ENCODE data around the gene MED13L.

Gene MED13L

DNA sequence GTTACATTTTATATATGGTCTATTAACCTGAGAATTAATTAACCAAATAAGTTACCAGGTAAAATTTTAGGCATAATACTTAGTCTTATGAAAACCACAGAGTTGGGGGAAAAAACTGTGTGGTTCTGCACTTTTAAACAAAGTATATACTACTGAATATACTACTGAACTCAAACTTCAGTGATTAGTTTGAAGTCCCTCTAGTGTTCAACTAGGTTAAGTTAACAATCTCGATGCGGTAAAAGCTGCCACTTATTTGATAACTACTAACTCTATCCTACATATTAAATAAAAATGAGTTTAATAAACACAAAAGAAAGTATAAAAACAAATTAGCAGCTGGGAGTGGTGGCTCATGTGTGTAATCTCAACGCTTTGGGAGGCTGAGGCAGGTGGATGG is 56.7 kb downstream of the MED13L start:
- TF ChIP-seq, protein P1, sequence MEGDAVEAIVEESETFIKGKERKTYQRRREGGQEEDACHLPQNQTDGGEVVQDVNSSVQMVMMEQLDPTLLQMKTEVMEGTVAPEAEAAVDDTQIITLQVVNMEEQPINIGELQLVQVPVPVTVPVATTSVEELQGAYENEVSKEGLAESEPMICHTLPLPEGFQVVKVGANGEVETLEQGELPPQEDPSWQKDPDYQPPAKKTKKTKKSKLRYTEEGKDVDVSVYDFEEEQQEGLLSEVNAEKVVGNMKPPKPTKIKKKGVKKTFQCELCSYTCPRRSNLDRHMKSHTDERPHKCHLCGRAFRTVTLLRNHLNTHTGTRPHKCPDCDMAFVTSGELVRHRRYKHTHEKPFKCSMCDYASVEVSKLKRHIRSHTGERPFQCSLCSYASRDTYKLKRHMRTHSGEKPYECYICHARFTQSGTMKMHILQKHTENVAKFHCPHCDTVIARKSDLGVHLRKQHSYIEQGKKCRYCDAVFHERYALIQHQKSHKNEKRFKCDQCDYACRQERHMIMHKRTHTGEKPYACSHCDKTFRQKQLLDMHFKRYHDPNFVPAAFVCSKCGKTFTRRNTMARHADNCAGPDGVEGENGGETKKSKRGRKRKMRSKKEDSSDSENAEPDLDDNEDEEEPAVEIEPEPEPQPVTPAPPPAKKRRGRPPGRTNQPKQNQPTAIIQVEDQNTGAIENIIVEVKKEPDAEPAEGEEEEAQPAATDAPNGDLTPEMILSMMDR (IDR thresholded peaks at IDR 0.05), result no peak
- TF ChIP-seq ZFX (IDR thresholded peaks at IDR 0.05; ENCODE audit: borderline replicate concordance), result no peak
- H3K27ac ChIP-seq, result no peak overlapping the region

DNA sequence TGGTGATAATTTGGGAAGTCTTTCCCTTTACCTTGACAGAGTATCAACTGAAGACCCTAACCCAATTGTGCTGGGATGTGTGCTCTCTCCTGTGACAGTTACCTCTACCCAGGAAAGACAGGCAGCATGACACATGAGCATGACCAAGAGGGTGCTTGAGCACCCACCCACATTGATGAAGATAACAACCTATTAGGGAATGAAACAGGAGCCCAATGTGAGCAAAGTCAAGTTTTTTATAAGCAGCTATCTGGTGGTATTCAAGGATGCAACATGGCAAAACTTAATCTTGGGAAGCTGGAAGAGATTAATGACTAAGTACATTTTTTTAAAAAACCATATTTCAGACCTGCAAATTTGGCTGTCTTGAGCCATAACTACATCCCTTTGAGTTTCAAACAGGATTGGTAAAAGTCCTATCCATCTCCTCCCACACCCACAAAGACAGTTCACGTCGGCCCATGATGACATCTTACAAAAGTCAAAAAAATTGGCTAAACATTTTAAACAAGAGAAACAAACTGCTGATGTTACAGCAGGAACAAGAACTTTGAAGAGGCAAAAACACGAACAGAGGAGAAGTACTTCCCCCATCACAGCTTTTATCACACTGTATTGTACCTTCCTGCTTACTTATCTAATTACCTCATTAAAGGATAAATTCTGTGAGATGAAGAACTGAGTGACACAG is 60.3 kb downstream of the MED13L start:
- no peak overlapping the region for H3K27ac ChIP-seq
- no peak for TF ChIP-seq ZFX (IDR thresholded peaks at IDR 0.05; ENCODE audit: borderline replicate concordance)
- TF ChIP-seq, protein P1 (IDR thresholded peaks at IDR 0.05), result no peak

DNA sequence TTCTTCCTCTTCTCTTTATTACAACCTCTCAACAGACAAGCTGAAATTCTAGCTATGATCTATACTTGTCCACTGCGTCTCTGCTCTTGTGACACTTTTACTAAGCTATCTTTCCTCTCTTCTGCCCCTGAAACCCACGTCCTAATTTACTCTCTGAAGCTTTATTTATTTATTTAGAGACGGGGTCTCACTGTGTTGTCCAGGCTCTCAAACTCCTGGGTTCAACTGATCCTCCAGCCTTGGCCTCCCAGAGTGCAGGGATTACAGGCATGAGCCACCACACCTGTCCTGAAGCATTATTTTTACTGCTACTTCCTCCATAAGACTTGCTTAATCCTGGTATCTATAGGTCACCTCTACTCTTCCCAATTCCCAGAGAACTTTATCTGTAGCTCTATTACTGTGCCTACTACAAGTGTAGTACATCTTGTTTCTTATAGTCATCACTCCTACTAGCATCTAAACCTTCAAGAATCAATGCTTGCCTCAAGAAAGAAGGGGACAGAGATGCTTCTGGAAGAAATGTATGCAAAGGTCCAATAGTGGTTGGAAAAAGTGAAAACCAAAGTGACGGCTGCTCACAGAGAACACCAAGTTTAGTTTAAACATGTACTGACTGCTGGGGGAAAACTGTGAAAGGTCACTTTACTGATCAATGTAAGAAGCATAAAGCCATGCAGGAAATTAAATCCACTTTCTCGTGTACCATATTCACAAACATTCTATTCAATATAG is 61.3 kb downstream of the MED13L start:
- TF ChIP-seq, protein P1 (IDR thresholded peaks at IDR 0.05), result no peak
- TF ChIP-seq ZFX (IDR thresholded peaks at IDR 0.05; ENCODE audit: borderline replicate concordance), result no peak
- H3K27ac ChIP-seq, result no peak overlapping the region

DNA sequence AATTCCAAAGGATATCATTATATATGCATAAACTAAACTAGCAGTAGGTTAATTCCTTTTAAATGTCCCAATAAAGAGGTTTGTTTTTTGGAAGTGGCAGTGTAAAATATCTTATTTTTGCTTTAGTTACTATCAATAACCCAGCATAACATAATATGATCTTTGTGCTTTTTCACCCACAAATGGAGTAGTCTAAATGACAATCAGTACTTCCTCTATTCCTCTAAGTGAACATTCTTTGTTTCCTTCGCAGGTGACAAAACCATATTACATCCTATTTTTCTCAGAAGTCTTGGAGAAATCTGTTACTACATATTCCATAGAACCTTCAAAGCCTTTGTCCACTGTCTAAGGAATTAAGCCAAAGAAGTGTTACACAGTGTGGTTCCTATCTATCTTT is 62.5 kb downstream of the MED13L start:
- H3K27ac ChIP-seq, result no peak overlapping the region
- no peak for TF ChIP-seq ZFX (IDR thresholded peaks at IDR 0.05; ENCODE audit: borderline replicate concordance)
- TF ChIP-seq, protein P1 (IDR thresholded peaks at IDR 0.05), result no peak

DNA sequence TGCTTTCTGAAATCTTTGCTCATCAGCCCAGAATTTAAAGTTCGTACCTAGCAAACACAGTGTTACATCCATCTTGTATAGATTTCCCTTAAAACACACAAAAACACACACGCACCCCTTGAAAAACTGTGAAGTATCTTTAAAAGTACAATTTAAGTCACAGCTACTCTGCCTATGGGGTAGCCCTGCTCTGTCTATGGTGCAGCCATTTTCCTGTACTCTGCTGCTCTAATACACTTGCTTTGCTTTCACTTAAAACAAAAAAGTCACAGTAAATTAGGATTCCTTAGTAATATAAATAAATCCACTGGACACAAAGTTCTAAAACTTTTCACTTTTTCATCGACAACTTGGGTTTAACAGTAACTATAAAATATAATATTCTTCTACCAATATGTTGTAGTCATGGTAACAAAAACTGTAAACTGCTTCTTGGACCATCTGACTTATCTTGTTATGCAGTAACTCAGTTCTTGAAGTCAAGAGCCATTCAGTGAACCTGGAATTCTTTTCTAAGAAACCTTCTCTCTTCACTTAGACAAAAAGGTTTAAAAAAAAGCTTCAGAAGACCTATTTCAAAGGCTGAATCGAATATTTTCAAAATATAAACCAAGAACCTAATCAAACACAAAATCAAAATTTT is 63.5 kb downstream of the MED13L start:
- no peak overlapping the region for H3K27ac ChIP-seq
- TF ChIP-seq, protein P1 (IDR thresholded peaks at IDR 0.05), result no peak
- no peak for TF ChIP-seq ZFX (IDR thresholded peaks at IDR 0.05; ENCODE audit: borderline replicate concordance)

DNA sequence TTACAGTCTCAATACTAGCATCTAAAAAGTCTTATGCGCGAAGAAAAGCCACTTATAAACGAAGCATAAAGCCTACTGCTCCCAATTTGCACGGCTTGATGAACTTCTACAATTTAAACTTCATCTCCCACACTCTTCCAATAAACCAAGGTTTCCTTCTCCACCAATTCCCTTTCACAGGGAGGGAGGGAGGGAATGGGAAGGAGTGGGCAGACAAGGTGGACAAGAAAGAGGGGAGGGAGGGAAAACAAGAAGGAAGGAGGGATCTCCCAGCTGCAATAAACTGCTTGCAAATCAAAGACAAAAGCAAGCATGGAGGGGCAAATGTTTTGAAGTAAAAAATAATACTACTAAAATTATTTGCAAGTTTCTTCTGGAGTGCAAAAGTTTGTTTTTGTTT is 64.5 kb downstream of the MED13L start:
- no peak overlapping the region for H3K27ac ChIP-seq
- TF ChIP-seq, protein P1 (IDR thresholded peaks at IDR 0.05), result no peak
- no peak for TF ChIP-seq ZFX (IDR thresholded peaks at IDR 0.05; ENCODE audit: borderline replicate concordance)

DNA sequence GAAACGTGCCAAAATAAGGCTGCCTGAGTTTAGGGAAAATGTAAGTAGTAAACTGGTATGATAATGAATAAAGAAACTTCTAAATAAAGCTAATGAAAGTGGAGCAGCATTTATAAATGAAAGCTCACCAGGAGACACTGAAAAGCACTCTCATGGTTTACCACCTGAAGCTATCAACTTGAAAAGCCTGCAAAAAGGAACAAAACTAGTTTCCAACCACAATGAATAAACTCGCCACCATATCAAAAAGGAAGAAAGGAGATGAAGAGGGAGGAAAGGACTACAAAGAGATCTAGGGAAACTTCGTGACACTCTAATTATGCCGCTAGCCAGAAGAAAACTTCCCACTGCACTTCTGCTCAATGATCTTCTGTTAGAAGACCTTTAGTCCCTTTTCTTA is 66.7 kb downstream of the MED13L start:
- TF ChIP-seq ZFX (IDR thresholded peaks at IDR 0.05; ENCODE audit: borderline replicate concordance), result no peak
- TF ChIP-seq, protein P1 (IDR thresholded peaks at IDR 0.05), result no peak
- H3K27ac ChIP-seq, result no peak overlapping the region

Measured in 22Rv1 (cell line).